PFSK-1 (cell line): ENCODE measurements around the gene VILL.

Source experiments
- FOXP2 ChIP-seq: optimal IDR thresholded peaks from 2 replicates; pipeline ENCODE3; 2011; ENCODE audit warnings: borderline replicate concordance, control low read depth, inconsistent platforms; ENCODE audit not compliant: insufficient read depth; ENCODE audit errors: extremely low read length, extremely low read depth
- POLR2AphosphoS5 ChIP-seq: IDR thresholded peaks from 2 replicates; pipeline ENCODE4 v1.6.1; 2012; ENCODE audit warnings: low read depth, mild to moderate bottlenecking, control low read depth, low read length, moderate library complexity
- REST ChIP-seq, 2 experiments: IDR thresholded peaks; 2 replicates each; pipeline versions ENCODE4 v1.6.1 to v1.8.0; 2011 to 2012; ENCODE audit warnings: low read depth in 2 of 2, low read length in 2 of 2, control low read depth in 1 of 2, inconsistent platforms in 1 of 2, mild to moderate bottlenecking in 1 of 2, moderate library complexity in 1 of 2; ENCODE audit not compliant: insufficient read depth in 1 of 2
- SIN3A ChIP-seq: IDR thresholded peaks from 2 replicates; pipeline ENCODE4 v1.6.1; 2012; ENCODE audit warnings: mild to moderate bottlenecking, low read length, moderate library complexity, borderline replicate concordance; ENCODE audit not compliant: insufficient read depth
- TAF1 ChIP-seq: IDR thresholded peaks from 2 replicates; pipeline ENCODE4 v1.6.1; 2012; ENCODE audit warnings: low read length, control low read depth, borderline replicate concordance; ENCODE audit not compliant: insufficient read depth

VILL gene

DNA sequence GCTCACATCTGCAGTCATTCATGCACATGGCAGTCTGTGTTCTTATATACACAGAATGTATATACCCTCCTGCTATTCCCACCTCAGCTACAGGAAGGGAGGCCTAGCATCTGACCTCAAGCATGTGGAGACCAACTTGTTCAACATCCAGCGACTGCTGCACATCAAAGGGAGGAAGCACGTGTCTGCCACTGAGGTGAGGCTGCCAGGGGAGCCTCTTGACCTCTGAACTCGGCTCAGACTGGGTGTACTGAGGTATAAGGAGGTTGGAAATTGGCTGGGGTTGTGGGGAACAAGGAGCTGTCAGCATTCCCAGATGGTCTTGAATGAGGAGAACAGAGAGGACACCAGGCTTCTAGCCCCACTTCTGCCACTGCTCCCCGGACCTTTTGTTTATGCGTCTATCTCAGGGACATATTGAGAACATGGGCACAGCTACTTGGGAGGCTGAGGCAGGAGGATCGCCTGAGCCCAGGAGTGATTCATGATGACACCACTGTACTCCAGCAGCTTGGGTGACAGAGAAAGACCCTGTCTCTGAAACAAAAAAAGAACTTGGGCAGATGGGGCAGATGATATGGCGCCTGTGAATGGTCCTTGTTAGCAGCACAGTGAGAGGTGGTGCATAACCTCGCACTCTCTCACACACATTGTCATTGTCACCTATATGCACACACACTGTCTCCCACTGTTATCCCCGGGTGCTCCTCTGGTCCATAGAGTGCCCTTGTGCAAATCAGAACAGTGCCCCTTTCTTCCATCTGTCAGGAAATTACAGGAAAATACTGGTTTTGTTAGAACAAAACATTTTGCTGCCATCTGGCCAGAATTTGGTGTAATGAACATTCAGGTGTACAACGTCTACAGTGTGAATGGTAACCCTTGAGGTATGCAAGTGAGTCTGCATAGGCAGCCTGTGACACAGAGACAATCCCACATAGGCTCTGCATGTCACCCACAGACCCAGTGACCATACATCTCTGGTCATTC lies 5.4 kb downstream of the VILL start:
- TF ChIP-seq TAF1 (no peak), REST (IDR thresholded peaks at IDR 0.05; ENCODE audit: insufficient read depth in 1 of 2, low read depth in 2 of 2, low read length in 2 of 2) (no peak), SIN3A (no peak), POLR2AphosphoS5 (no peak), FOXP2 (no peak)

- TF ChIP-seq REST (IDR thresholded peaks at IDR 0.05; ENCODE audit: insufficient read depth in 1 of 2, low read depth in 2 of 2, low read length in 2 of 2) (no peak), TAF1 (no peak)
Observed at GRCh38 chr3:37996785-37997301, 6.3 kb downstream of the VILL start.

DNA sequence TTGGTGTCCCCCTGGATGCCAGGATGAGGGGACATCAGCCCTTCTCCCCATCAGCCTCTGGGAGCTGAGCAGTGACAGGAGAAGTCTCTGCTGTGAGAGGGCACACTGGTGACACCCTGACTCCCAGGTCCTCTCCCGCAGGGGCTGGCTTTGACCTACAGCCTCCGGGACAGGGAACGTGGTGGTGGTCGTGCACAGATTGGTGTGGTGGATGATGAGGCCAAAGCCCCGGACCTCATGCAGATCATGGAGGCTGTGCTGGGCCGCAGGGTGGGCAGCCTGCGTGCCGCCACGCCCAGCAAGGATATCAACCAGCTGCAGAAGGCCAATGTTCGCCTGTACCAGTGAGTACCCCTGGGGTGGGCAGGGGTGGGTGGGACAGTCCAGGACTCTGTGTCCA lies 6.8 kb downstream of the VILL start:
- TF ChIP-seq POLR2AphosphoS5 (no peak), SIN3A (no peak), TAF1 (no peak), FOXP2 (no peak), REST (IDR thresholded peaks at IDR 0.05; ENCODE audit: insufficient read depth in 1 of 2, low read depth in 2 of 2, low read length in 2 of 2) (no peak)

DNA sequence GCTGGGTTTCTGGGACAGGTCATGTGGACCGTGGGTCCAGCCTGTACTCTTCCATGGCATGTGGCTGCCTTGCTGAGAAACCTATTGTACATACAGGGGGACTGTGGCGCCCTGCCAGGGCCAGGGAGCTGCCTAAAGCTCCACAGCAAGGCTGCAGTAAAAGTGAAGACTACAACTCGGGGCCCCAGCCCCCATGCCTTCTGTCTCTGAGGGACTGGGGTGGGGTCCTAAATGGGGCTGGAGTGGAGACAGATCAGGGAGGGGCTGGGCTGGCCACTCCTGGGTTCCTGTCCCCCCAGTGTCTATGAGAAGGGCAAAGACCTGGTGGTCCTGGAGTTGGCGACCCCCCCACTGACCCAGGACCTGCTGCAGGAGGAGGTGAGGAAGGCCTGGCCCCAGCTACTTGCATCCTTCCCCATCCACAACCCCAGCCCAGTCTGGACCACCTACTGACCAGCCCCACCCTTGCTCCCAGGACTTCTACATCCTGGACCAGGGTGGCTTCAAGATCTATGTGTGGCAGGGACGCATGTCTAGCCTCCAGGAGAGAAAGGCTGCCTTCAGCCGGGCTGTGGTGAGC lies 7.3 kb downstream of the VILL start:
- TF ChIP-seq POLR2AphosphoS5 (no peak), SIN3A (no peak), REST (IDR thresholded peaks at IDR 0.05; ENCODE audit: insufficient read depth in 1 of 2, low read depth in 2 of 2, low read length in 2 of 2) (no peak), TAF1 (no peak), FOXP2 (no peak)
